Stimulated activated CD4-positive, alpha-beta T cell treated with anti-CD3 and anti-CD28 coated beads, Interleukin-1b, Interleukin-23, amount 100 ng/mL, for 1 hour (primary cell): Measurements from ENCODE around the gene CDH1.

Source experiments
- DNase-seq, 2 donors: peaks; one replicate each; pipeline ENCODE4 v3.0.0-alpha.2; 2020; ENCODE audit warnings: low read depth in 2 of 2

The CDH1 gene

GRCh38 chr16:68848786-68849185 lies 111.7 kb downstream of the CDH1 start:
- no peak for DNase-seq

- DNase-seq = no peak
Observed at GRCh38 chr16:68850481-68850880, 113.4 kb downstream of the CDH1 start.

GRCh38 chr16:68851601-68852000 lies 114.5 kb downstream of the CDH1 start:
- no peak for DNase-seq

- no peak for DNase-seq
Observed at GRCh38 chr16:68857479-68857878, 120.4 kb downstream of the CDH1 start.

- DNase-seq = no peak
Observed at GRCh38 chr16:68859828-68860227, 122.7 kb downstream of the CDH1 start.

GRCh38 chr16:68860978-68861892 lies 124.1 kb downstream of the CDH1 start:
- DNase-seq = no peak

GRCh38 chr16:68866933-68867332 lies 129.8 kb downstream of the CDH1 start:
- DNase-seq = no peak

GRCh38 chr16:68869492-68870088 lies 132.5 kb downstream of the CDH1 start:
- no peak for DNase-seq

- no peak for DNase-seq
Observed at GRCh38 chr16:68873635-68874471, 136.8 kb downstream of the CDH1 start.

- DNase-seq = no peak
Observed at GRCh38 chr16:68875871-68876270, 138.8 kb downstream of the CDH1 start.

GRCh38 chr16:68883685-68884084 lies 146.6 kb downstream of the CDH1 start:
- DNase-seq = no peak

- no peak for DNase-seq
Observed at GRCh38 chr16:68884401-68884800, 147.3 kb downstream of the CDH1 start.
